Measurements from ENCODE around the gene ANXA6.

- no peak for TF ChIP-seq SUZ12 (IDR thresholded peaks at IDR 0.05; ENCODE audit: extremely low read depth, insufficient read depth, insufficient read length)
- TF ChIP-seq ZNF274 (IDR thresholded peaks at IDR 0.05; ENCODE audit: low read depth, low read length) = no peak
Measured at GRCh38 chr5:151121095-151121494, 36.5 kb downstream of the ANXA6 start.

Data from NT2/D1 (cell line).